Cerebellar nuclear complex (tissue), 1 donor: Measurements from ENCODE around the gene GIPC2.
"Not testable (repeated sequence)": the region's sequence is repeated elsewhere in the genome, so short reads cannot be mapped to it uniquely, and the experiment has no call there.

ENCODE experiments used
- DNase-seq, 2 experiments: peaks; one replicate each; lab custom pipeline; 2025; lab: John Stamatoyannopoulos, UW

The GIPC2 gene

GRCh38 chr1:78095593-78095992 is 49.8 kb downstream of the GIPC2 start:
- no peak for DNase-seq

GRCh38 chr1:78096017-78096416 is 50.3 kb downstream of the GIPC2 start:
- DNase-seq = no peak

GRCh38 chr1:78096976-78097375 is 51.2 kb downstream of the GIPC2 start:
- no peak for DNase-seq

GRCh38 chr1:78101051-78101450 is 55.3 kb downstream of the GIPC2 start:
- DNase-seq = no peak

- no peak for DNase-seq
Measured at GRCh38 chr1:78101514-78101913, 55.7 kb downstream of the GIPC2 start.

GRCh38 chr1:78102082-78102481 is 56.3 kb downstream of the GIPC2 start:
- no peak for DNase-seq

- DNase-seq = no peak
Measured at GRCh38 chr1:78102916-78103315, 57.1 kb downstream of the GIPC2 start.

- no peak for DNase-seq
Measured at GRCh38 chr1:78104322-78104721, 58.6 kb downstream of the GIPC2 start.

- not testable (repeated sequence) for DNase-seq
Measured at GRCh38 chr1:78109659-78110058, 63.9 kb downstream of the GIPC2 start.

- DNase-seq = no peak
Measured at GRCh38 chr1:78113156-78113916, 67.6 kb downstream of the GIPC2 start.

GRCh38 chr1:78114034-78114956 is 68.5 kb downstream of the GIPC2 start:
- DNase-seq = peak in 1 of 2 experiments; percentile 14

- not testable (repeated sequence) for DNase-seq
Measured at GRCh38 chr1:78120485-78120884, 74.7 kb downstream of the GIPC2 start.

GRCh38 chr1:78121710-78122109 is 75.9 kb downstream of the GIPC2 start:
- DNase-seq = no peak

- DNase-seq = no peak
Measured at GRCh38 chr1:78122389-78122788, 76.6 kb downstream of the GIPC2 start.

GRCh38 chr1:78126506-78126905 is 80.7 kb downstream of the GIPC2 start:
- no peak for DNase-seq

GRCh38 chr1:78132174-78132947 is 86.6 kb downstream of the GIPC2 start:
- DNase-seq = no peak

GRCh38 chr1:78132948-78133322 is 87.2 kb downstream of the GIPC2 start:
- no peak for DNase-seq

- no peak for DNase-seq
Measured at GRCh38 chr1:78136680-78137079, 90.9 kb downstream of the GIPC2 start.

GRCh38 chr1:78141531-78142231 is 95.9 kb downstream of the GIPC2 start:
- DNase-seq = no peak

- DNase-seq = no peak
Measured at GRCh38 chr1:78142736-78143135, 97.0 kb downstream of the GIPC2 start.

- DNase-seq = no peak
Measured at GRCh38 chr1:78143152-78143551, 97.4 kb downstream of the GIPC2 start.

- DNase-seq = no peak
Measured at GRCh38 chr1:78143673-78144072, 97.9 kb downstream of the GIPC2 start.
